CD14-positive monocyte (primary cell): ENCODE data around the gene RPS6KL1. TPM values are rescaled to one million over a fixed set of nuclear protein-coding genes. Genes with fewer than 3 reads are reported as not detected.
A peak's percentile ranks its signal among the peaks of the same experiment; 100 is the strongest.

ENCODE experiments used
- DNase-seq, 3 donors: peaks; one replicate each; pipeline ENCODE4 v3.0.0-alpha.2; 2011 to 2022
- H2AFZ ChIP-seq: 2 replicates; pipeline ENCODE4 v1.6.0; 2012; ENCODE audit warnings: mild to moderate bottlenecking, low read depth, low read length, inconsistent platforms; ENCODE audit not compliant: insufficient read depth, poor library complexity, severe bottlenecking
- H3K27ac ChIP-seq, 2 donors: 1 replicate in 1 of 2; 2 replicates in 1 of 2; pipeline ENCODE4 v1.5.1; 2012 to 2013; ENCODE audit warnings: low read length in 2 of 2, control low read depth in 1 of 2, inconsistent platforms in 1 of 2, low read depth in 1 of 2, mild to moderate bottlenecking in 1 of 2
- H3K27me3 ChIP-seq, 2 donors: one replicate each; pipeline versions ENCODE4 v1.6.0 to v1.6.1; 2011 to 2013; ENCODE audit warnings: low read length in 2 of 2; ENCODE audit not compliant: control insufficient read depth in 2 of 2, insufficient read depth in 2 of 2
- H3K36me3 ChIP-seq, 2 donors: replicated peaks in 1 of 2; 1 replicate in 1 of 2; 2 replicates in 1 of 2; pipeline versions ENCODE4 v1.5.1 to v1.6.1; 2012 to 2013; ENCODE audit warnings: low read length in 2 of 2, control low read depth in 1 of 2, inconsistent platforms in 1 of 2, mild to moderate bottlenecking in 1 of 2; ENCODE audit not compliant: insufficient read depth in 2 of 2, control insufficient read depth in 1 of 2
- H3K4me1 ChIP-seq, 2 donors: 1 replicate in 1 of 2; 2 replicates in 1 of 2; pipeline versions ENCODE4 v1.5.1 to v1.6.1; 2012 to 2013; ENCODE audit warnings: low read length in 2 of 2, control low read depth in 1 of 2, inconsistent platforms in 1 of 2, mild to moderate bottlenecking in 1 of 2, moderate library complexity in 1 of 2; ENCODE audit not compliant: insufficient read depth in 2 of 2, control insufficient read depth in 1 of 2
- H3K4me2 ChIP-seq: replicated peaks from 2 replicates; pipeline ENCODE3; 2012; ENCODE audit warnings: low read length, moderate library complexity, mild to moderate bottlenecking; ENCODE audit not compliant: poor library complexity, severe bottlenecking; ENCODE audit errors: extremely low read depth
- H3K4me3 ChIP-seq, 3 experiments: fragments of 200-600 bp in 1 of 3; sonication (generic) in 1 of 3; replicated peaks in 1 of 3; 1 replicate in 2 of 3; 2 replicates in 1 of 3; pipeline ENCODE4 v1.5.1; 2011 to 2013; ENCODE audit warnings: low read length in 3 of 3, mild to moderate bottlenecking in 3 of 3, control low read depth in 2 of 3, low read depth in 2 of 3, inconsistent platforms in 1 of 3, moderate library complexity in 1 of 3
- H3K79me2 ChIP-seq: 2 replicates; pipeline ENCODE4 v1.6.0; 2012; ENCODE audit warnings: mild to moderate bottlenecking, control low read depth, inconsistent platforms, low read length, moderate library complexity; ENCODE audit not compliant: insufficient read depth
- H3K9ac ChIP-seq: 2 replicates; pipeline ENCODE4 v1.6.0; 2017; ENCODE audit warnings: low read length, mild to moderate bottlenecking; ENCODE audit not compliant: insufficient read depth, poor library complexity, severe bottlenecking
- H3K9me3 ChIP-seq, 2 donors: replicated peaks in 1 of 2; 1 replicate in 1 of 2; 2 replicates in 1 of 2; pipeline versions ENCODE4 v1.5.1 to v1.6.1; 2012 to 2013; ENCODE audit warnings: low read length in 2 of 2, control low read depth in 1 of 2; ENCODE audit not compliant: control insufficient read depth in 1 of 2, insufficient read depth in 1 of 2
- H4K20me1 ChIP-seq: 2 replicates; pipeline ENCODE4 v1.6.0; 2012; ENCODE audit warnings: mild to moderate bottlenecking, low read length, control low read depth, moderate library complexity; ENCODE audit not compliant: insufficient read depth
- H3K27ac Mint-ChIP-seq, 7 donors: one replicate each; pipeline ENCODE4 v1.8.0; 2020; ENCODE audit warnings: mild to moderate bottlenecking in 7 of 7, mixed read lengths in 7 of 7, moderate library complexity in 6 of 7, inconsistent platforms in 2 of 7
- H3K27me3 Mint-ChIP-seq, 3 donors: one replicate each; pipeline ENCODE4 v1.8.0; 2021 to 2022; ENCODE audit warnings: low read depth in 3 of 3, mild to moderate bottlenecking in 3 of 3, mixed read lengths in 3 of 3, moderate library complexity in 3 of 3, inconsistent platforms in 1 of 3
- H3K36me3 Mint-ChIP-seq, 2 donors: one replicate each; pipeline ENCODE4 v1.8.0; 2020; ENCODE audit warnings: mixed read lengths in 2 of 2, inconsistent platforms in 1 of 2, mild to moderate bottlenecking in 1 of 2
- H3K4me1 Mint-ChIP-seq: one replicate; pipeline ENCODE4 v1.8.0; 2020; ENCODE audit warnings: mild to moderate bottlenecking, mixed read lengths
- H3K4me3 Mint-ChIP-seq, 2 donors: one replicate each; pipeline ENCODE4 v1.8.0; 2020; ENCODE audit warnings: mild to moderate bottlenecking in 2 of 2, mixed read lengths in 2 of 2, moderate library complexity in 1 of 2
- H3K9me3 Mint-ChIP-seq, 7 donors: one replicate each; pipeline ENCODE4 v1.8.0; 2020 to 2022; ENCODE audit warnings: mixed read lengths in 7 of 7, mild to moderate bottlenecking in 6 of 7, moderate library complexity in 6 of 7, inconsistent platforms in 2 of 7
- CTCF ChIP-seq: fragments of 200-600 bp; IDR thresholded peaks from one replicate; pipeline ENCODE4 v1.8.0; 2022; ENCODE audit warnings: antibody characterized with exemption, mild to moderate bottlenecking
- WGBS: methylation state at CpG from one replicate; pipeline ENCODE4 v1.1.5; 2013; ENCODE audit warnings: missing lambda C conversion rate; ENCODE audit not compliant: insufficient coverage; 5-methylcytosine and 5-hydroxymethylcytosine counted together
- intact Hi-C, 2 donors: fragments of 100-400 bp; cut with micrococcal nuclease; formaldehyde crosslinking; loops; one replicate each; pipeline versions ENCODE4 v1.15.0 to v1.15.1; 2023
- polyA plus RNA-seq, 3 donors: library from polyadenylated mRNA; depleted of rRNA in 1 of 3; unstranded in 2 of 3; stranded (reverse) in 1 of 3; fragments of 300-500 nt in 2 of 3; fragments of >200 nt in 1 of 3; fragmentation: Illumina TruSeq in 2 of 3; gene quantifications; 1 replicate in 2 of 3; 2 replicates in 1 of 3; pipeline ENCODE4 v1.2.3, GENCODE V29; 2012 to 2021

The RPS6KL1 gene
- polyA plus RNA-seq, 3 donors, result 0.13 TPM; not detected in 2

- H3K9me3 ChIP-seq, result no peaks in the 10 kb centered on the region
- H3K27ac ChIP-seq, result no peak overlapping the region
- H3K9ac ChIP-seq, result no peak overlapping the region
- peaks cover 1% of the 10 kb centered on the region for H3K4me1 Mint-ChIP-seq
- H3K4me2 ChIP-seq, result no peak overlapping the region
- peaks cover 0 to 3% (median 2%) of the 10 kb centered on the region in 3 donors for H3K27me3 Mint-ChIP-seq
- intact Hi-C loops, result loop anchor here in 1 of 2 donors (5.0 kb wide), 1 partner anchor 173 kb away; no protein-coding TSS in a partner anchor
- H3K27ac Mint-ChIP-seq, result peak overlapping the region in 2 of 7 donors; percentile 13 to 28
- H3K79me2 ChIP-seq, result no peaks in the 10 kb centered on the region
- no peak overlapping the region for H2AFZ ChIP-seq
- no peaks in the 10 kb centered on the region for H3K36me3 Mint-ChIP-seq
- H4K20me1 ChIP-seq, result no peaks in the 10 kb centered on the region
- peak; percentile 60 for TF ChIP-seq CTCF
- no peak overlapping the region for H3K4me3 ChIP-seq
- H3K36me3 ChIP-seq, result no peaks in the 10 kb centered on the region
- DNase-seq, result peak in 2 of 3 donors; percentile 28 to 34
- H3K4me3 Mint-ChIP-seq, result no peak overlapping the region
- no peaks in the 10 kb centered on the region for H3K27me3 ChIP-seq
- WGBS, result 60% methylated on average over 1 of the region's 6 CpGs
- H3K9me3 Mint-ChIP-seq, result no peaks in the 10 kb centered on the region
- no peaks in the 10 kb centered on the region for H3K4me1 ChIP-seq
Observed at GRCh38 chr14:74913986-74914573, 9.0 kb downstream of the RPS6KL1 start.

- Mint-ChIP-seq H3K4me3 (no peak overlapping the region), H3K27me3 (peaks cover 0 to 3% (median 2%) of the 10 kb centered on the region in 3 donors), H3K27ac (no peak overlapping the region), H3K9me3 (no peaks in the 10 kb centered on the region), H3K4me1 (peaks cover 1% of the 10 kb centered on the region), H3K36me3 (no peaks in the 10 kb centered on the region)
- Histone ChIP-seq H3K27ac (no peak overlapping the region), H3K36me3 (no peaks in the 10 kb centered on the region), H3K4me2 (no peak overlapping the region), H4K20me1 (no peaks in the 10 kb centered on the region), H3K4me1 (no peaks in the 10 kb centered on the region), H3K27me3 (no peaks in the 10 kb centered on the region), H2AFZ (no peak overlapping the region), H3K9me3 (no peaks in the 10 kb centered on the region), H3K4me3 (no peak overlapping the region), H3K79me2 (no peaks in the 10 kb centered on the region), H3K9ac (no peak overlapping the region)
- 51% methylated on average over 2 of the region's 5 CpGs for WGBS
- intact Hi-C loops, result loop anchor here in 1 of 2 donors (5.0 kb wide), 1 partner anchor 174 kb away; no protein-coding TSS in a partner anchor
- no peak for TF ChIP-seq CTCF
- DNase-seq, result no peak
Observed at GRCh38 chr14:74913393-74913910, 9.6 kb downstream of the RPS6KL1 start.
